ENCODE measurements around the gene TRAPPC3. TPM values are rescaled to one million over a fixed set of nuclear protein-coding genes. Genes with fewer than 3 reads are reported as not detected.

Gene TRAPPC3
- total and polyA plus RNA-seq, 10 donors: 42.9 to 98.1 (median 58.3) TPM

GRCh38 chr1:36153476-36153875, 4.2 kb upstream of the TRAPPC3 start:
- no peaks in the 10 kb centered on the region for H3K9me3 ChIP-seq
- intact Hi-C loops (cut with DNase I; ENCODE audit: low total_unique reads): loop anchor here (5.0 to 10.0 kb wide), 3 partner anchors 34 to 131 kb away; partner anchors contain the start of gene THRAP3
- WGBS, 5 donors: 92 to 98% (median 98%) methylated on average over 6 of the region's 6 CpGs
- H3K27ac ChIP-seq: peak overlapping the region in 5 of 8 donors; percentile 90 to 100 (median 92)
- DNase-seq: no peak
- peaks cover 48 to 83% (median 69%) of the 10 kb centered on the region in 6 donors for H3K4me1 ChIP-seq
- peaks cover 0 to 5% (median 0%) of the 10 kb centered on the region in 6 donors for H3K36me3 ChIP-seq
- H3K27me3 ChIP-seq (replicated peaks in 1 of 7): no peaks in the 10 kb centered on the region
- H3K4me3 ChIP-seq: no peak overlapping the region
- TF ChIP-seq POLR2A (IDR thresholded peaks at IDR 0.05) (no peak), POLR2AphosphoS5 (IDR thresholded peaks at IDR 0.05) (no peak)
- TF ChIP-seq, protein P1, sequence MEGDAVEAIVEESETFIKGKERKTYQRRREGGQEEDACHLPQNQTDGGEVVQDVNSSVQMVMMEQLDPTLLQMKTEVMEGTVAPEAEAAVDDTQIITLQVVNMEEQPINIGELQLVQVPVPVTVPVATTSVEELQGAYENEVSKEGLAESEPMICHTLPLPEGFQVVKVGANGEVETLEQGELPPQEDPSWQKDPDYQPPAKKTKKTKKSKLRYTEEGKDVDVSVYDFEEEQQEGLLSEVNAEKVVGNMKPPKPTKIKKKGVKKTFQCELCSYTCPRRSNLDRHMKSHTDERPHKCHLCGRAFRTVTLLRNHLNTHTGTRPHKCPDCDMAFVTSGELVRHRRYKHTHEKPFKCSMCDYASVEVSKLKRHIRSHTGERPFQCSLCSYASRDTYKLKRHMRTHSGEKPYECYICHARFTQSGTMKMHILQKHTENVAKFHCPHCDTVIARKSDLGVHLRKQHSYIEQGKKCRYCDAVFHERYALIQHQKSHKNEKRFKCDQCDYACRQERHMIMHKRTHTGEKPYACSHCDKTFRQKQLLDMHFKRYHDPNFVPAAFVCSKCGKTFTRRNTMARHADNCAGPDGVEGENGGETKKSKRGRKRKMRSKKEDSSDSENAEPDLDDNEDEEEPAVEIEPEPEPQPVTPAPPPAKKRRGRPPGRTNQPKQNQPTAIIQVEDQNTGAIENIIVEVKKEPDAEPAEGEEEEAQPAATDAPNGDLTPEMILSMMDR (IDR thresholded peaks at IDR 0.05 in 8 of 11, conservative IDR thresholded peaks at IDR 0.05 in 3 of 11): no peak

DNA sequence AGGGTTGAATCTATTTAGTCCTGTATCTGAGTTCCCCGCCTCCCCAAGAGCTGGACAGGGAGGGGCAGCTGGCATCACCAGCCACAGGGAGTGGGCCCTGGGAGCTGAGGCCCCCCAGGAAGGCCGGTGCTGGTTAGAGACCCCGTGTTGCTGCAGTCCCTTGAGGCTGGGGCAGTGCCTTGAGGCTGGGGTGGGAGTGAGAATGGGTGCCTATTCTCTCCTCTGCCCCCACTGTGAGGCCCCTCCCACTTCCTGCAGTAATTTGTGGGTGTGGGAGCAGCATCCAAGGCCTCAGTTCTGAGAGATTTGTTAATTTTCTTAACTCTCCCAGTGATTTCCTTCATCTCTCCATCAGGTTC, 2.5 kb upstream of the TRAPPC3 start:
- peak in 1 of 3 donors; percentile 20 for TF ChIP-seq POLR2A (IDR thresholded peaks at IDR 0.05)
- TF ChIP-seq, protein P1 (IDR thresholded peaks at IDR 0.05 in 8 of 11, conservative IDR thresholded peaks at IDR 0.05 in 3 of 11): no peak
- TF ChIP-seq POLR2AphosphoS5 (IDR thresholded peaks at IDR 0.05): peak; percentile 30 to 62 (median 46)
- Histone ChIP-seq H3K36me3 (peaks cover 0 to 4% (median 0%) of the 10 kb centered on the region in 6 donors), H3K27me3 (replicated peaks in 1 of 7) (no peaks in the 10 kb centered on the region), H3K9me3 (no peaks in the 10 kb centered on the region), H3K4me3 (peak overlapping the region in 1 of 8 donors; percentile 15), H3K27ac (peak overlapping the region; percentile 81 to 100 (median 92)), H3K4me1 (peaks cover 44 to 83% (median 69%) of the 10 kb centered on the region in 6 donors)
- peak; percentile 89 for DNase-seq
- intact Hi-C loops (cut with DNase I; ENCODE audit: low total_unique reads): loop anchor here (5.0 to 10.0 kb wide), 3 partner anchors 35 to 133 kb away; partner anchors contain the start of gene THRAP3
- 13 to 40% (median 35%) methylated on average over 2 to 3 of the region's 3 CpGs for WGBS, 5 donors

DNA sequence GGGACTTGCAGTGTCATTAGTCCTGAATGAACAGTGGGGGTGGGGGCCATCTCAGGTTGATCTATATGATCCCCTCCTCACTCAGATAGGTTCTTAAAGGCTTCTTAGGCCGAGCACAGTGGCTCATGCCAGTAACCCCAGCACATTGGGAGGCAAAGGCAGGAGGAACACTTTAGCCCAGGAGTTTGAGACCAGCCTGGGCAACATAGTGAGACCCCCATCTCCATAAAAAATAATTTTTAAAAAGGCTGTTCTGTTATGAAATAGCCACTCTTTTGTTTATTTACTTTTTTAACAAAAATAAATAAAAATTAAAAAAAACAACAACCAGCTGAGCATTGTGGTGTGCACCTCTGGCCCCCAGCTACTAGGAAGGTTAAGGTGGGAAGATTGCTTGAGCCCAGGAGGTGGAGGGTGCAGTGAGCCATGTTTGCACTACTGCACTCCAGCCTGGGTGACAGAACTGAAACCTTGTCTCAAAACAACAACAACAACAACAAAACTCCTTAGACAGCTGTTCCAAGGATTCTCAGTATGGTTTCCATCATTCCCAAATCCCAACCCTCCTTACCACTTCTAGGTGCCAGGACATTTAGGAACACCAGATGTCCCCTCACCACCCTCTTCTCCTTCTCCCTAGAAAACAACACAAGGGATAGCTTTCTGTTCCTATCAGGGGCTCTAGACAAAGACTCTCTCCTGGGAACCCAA, 2.0 kb upstream of the TRAPPC3 start:
- Histone ChIP-seq H3K27me3 (replicated peaks in 1 of 7) (no peaks in the 10 kb centered on the region), H3K36me3 (peaks cover 0 to 7% (median 0%) of the 10 kb centered on the region in 6 donors), H3K4me1 (peaks cover 44 to 85% (median 70%) of the 10 kb centered on the region in 6 donors), H3K9me3 (no peaks in the 10 kb centered on the region), H3K27ac (peak overlapping the region; percentile 81 to 100 (median 92)), H3K4me3 (peak overlapping the region in 2 of 8 donors; percentile 11 to 85)
- 38 to 50% (median 46%) methylated on average over 1 of the region's 1 CpG for WGBS, 5 donors
- TF ChIP-seq, protein P1 (IDR thresholded peaks at IDR 0.05 in 8 of 11, conservative IDR thresholded peaks at IDR 0.05 in 3 of 11): no peak
- TF ChIP-seq POLR2AphosphoS5 (IDR thresholded peaks at IDR 0.05) (no peak), POLR2A (IDR thresholded peaks at IDR 0.05) (no peak)
- intact Hi-C loops (cut with DNase I; ENCODE audit: low total_unique reads): loop anchor here (5.0 to 10.0 kb wide), 3 partner anchors 36 to 134 kb away; partner anchors contain the start of gene THRAP3
- no peak for DNase-seq
